ENCODE measurements around the gene PLA2G12A.
A peak's percentile ranks its signal among the peaks of the same experiment; 100 is the strongest.

Gene PLA2G12A

GRCh38 chr4:109676886-109677285 is 53.0 kb downstream of the PLA2G12A start:
- DNase-seq = no peak

- DNase-seq = no peak
These were observed 54.0 kb downstream of the PLA2G12A start for GRCh38 chr4:109675843-109676242.

- no peak for DNase-seq
These were observed 54.7 kb downstream of the PLA2G12A start for GRCh38 chr4:109675181-109675580.

GRCh38 chr4:109673303-109673702 is 56.6 kb downstream of the PLA2G12A start:
- DNase-seq = no peak

GRCh38 chr4:109672169-109672930 is 57.5 kb downstream of the PLA2G12A start:
- DNase-seq = no peak

GRCh38 chr4:109671350-109671749 is 58.5 kb downstream of the PLA2G12A start:
- no peak for DNase-seq

GRCh38 chr4:109665783-109666485 is 63.9 kb downstream of the PLA2G12A start:
- peak; percentile 34 for DNase-seq

GRCh38 chr4:109662771-109663170 is 67.1 kb downstream of the PLA2G12A start:
- no peak for DNase-seq

GRCh38 chr4:109662116-109662515 is 67.8 kb downstream of the PLA2G12A start:
- no peak for DNase-seq
